H1 (cell line): ENCODE results near the gene ZNF184.
A peak's percentile ranks its signal among the peaks of the same experiment; 100 is the strongest.

Experiments
- CREB1 ChIP-seq: IDR thresholded peaks from 2 replicates; pipeline ENCODE4 v1.6.1; 2012; ENCODE audit warnings: inconsistent platforms
- CTCF ChIP-seq, 3 experiments: IDR thresholded peaks; 1 replicate in 2 of 3; 2 replicates in 1 of 3; pipeline versions ENCODE4 v1.5.1 to v1.6.1; 2011; ENCODE audit warnings: low read length in 3 of 3, mild to moderate bottlenecking in 3 of 3, inconsistent platforms in 2 of 3, low read depth in 1 of 3, moderate library complexity in 1 of 3; ENCODE audit not compliant: insufficient read depth in 1 of 3; ENCODE audit errors: control extremely low read depth in 1 of 3
- GABPA ChIP-seq: IDR thresholded peaks from 2 replicates; pipeline ENCODE4 v1.6.1; 2011; ENCODE audit warnings: mild to moderate bottlenecking, low read length, moderate library complexity, borderline replicate concordance; ENCODE audit not compliant: insufficient read depth
- JUN ChIP-seq: IDR thresholded peaks from 2 replicates; pipeline ENCODE4 v1.6.1; 2011; ENCODE audit warnings: low read depth, mild to moderate bottlenecking, improper control_type of control experiment, low read length
- NRF1 ChIP-seq: IDR thresholded peaks from 2 replicates; pipeline ENCODE4 v1.6.1; 2011; ENCODE audit warnings: mild to moderate bottlenecking, low read depth, low read length, improper control_type of control experiment

- no peak for TF ChIP-seq CTCF (IDR thresholded peaks at IDR 0.05; ENCODE audit: control extremely low read depth in 1 of 3, insufficient read depth in 1 of 3, low read depth in 1 of 3, low read length in 3 of 3)
- peak; percentile 20; the same call in 1 of the 2 replicates for TF ChIP-seq NRF1
- no peak for TF ChIP-seq JUN
- TF ChIP-seq CREB1 = 0 out of 2 replicates have a peak, but pooled peaks have one; percentile 7
- no peak for TF ChIP-seq GABPA
These were observed 5.9 kb upstream of the ZNF184 start for GRCh38 chr6:27478706-27479318.
